HUES48 (cell line): ENCODE measurements around the gene SEC14L6.
"Not testable (repeated sequence)": the region's sequence is repeated elsewhere in the genome, so short reads cannot be mapped to it uniquely, and the experiment has no call there.

Source experiments
- H3K27ac ChIP-seq: one replicate; pipeline ENCODE4 v1.7.0; 2013; ENCODE audit warnings: low read depth, low read length, inconsistent platforms
- H3K27me3 ChIP-seq: 2 replicates; pipeline ENCODE4 v1.6.1; 2013; ENCODE audit warnings: mild to moderate bottlenecking, low read length; ENCODE audit not compliant: control insufficient read depth, insufficient read depth
- H3K36me3 ChIP-seq: 2 replicates; pipeline ENCODE4 v1.6.1; 2013; ENCODE audit warnings: low read length; ENCODE audit not compliant: control insufficient read depth, insufficient read depth
- H3K4me1 ChIP-seq: 2 replicates; pipeline ENCODE4 v1.6.1; 2013; ENCODE audit warnings: mild to moderate bottlenecking, low read length; ENCODE audit not compliant: control insufficient read depth, insufficient read depth
- H3K4me3 ChIP-seq: 2 replicates; pipeline ENCODE4 v1.5.1; 2013; ENCODE audit warnings: mild to moderate bottlenecking, low read depth, low read length
- H3K9ac ChIP-seq: 2 replicates; pipeline ENCODE4 v1.6.1; 2013; ENCODE audit warnings: mild to moderate bottlenecking, low read depth, low read length, moderate library complexity
- H3K9me3 ChIP-seq: 2 replicates; pipeline ENCODE4 v1.6.1; 2013; ENCODE audit warnings: low read length; ENCODE audit not compliant: control insufficient read depth, insufficient read depth

Gene SEC14L6

DNA sequence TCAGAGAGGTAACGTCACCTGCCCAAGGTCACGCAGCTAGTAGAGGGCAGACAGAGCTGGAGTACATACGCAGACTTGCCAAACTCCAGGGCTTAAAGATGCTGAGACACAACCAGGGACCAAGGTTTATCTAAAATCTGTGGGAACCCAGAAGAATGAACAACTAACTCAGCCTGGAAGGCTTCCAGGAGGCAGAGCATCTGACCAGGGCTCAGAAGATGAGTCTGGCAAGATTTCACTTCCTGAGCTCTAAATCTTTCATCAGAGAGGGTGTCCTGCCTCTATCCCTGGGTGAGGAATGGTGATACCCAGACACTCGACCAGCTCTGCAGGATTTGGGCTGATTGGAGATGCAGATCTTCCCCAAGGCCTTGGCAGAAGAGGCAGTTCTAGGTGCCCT lies 18.8 kb upstream of the SEC14L6 start:
- H3K27me3 ChIP-seq = no peaks in the 10 kb centered on the region
- no peak overlapping the region for H3K9ac ChIP-seq
- no peak overlapping the region for H3K27ac ChIP-seq
- no peak overlapping the region for H3K4me3 ChIP-seq
- H3K36me3 ChIP-seq = no peaks in the 10 kb centered on the region
- H3K9me3 ChIP-seq = no peaks in the 10 kb centered on the region
- peaks cover 10% of the 10 kb centered on the region; the same call in 1 of the 2 replicates for H3K4me1 ChIP-seq

DNA sequence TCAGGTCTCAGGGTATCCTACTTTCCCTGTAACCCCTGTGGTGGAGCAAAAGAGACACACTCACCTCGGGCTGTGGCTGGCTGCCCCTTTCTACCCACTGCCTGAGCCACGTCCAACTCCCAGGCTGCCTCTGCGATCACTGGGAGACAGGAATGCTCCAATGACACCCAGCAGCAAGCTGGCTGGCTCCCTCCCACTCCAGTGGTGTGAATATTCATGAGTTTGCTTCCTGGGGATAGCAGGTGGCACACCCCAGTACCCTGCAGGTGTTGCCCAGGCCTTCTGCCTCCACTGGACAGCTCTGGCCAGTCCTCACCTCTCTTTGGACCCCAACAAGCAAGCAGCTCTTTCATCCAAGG lies 18.2 kb upstream of the SEC14L6 start:
- H3K4me1 ChIP-seq = peaks cover 10% of the 10 kb centered on the region; the same call in 1 of the 2 replicates
- no peaks in the 10 kb centered on the region for H3K27me3 ChIP-seq
- no peak overlapping the region for H3K27ac ChIP-seq
- no peaks in the 10 kb centered on the region for H3K9me3 ChIP-seq
- H3K4me3 ChIP-seq = no peak overlapping the region
- no peak overlapping the region for H3K9ac ChIP-seq
- no peaks in the 10 kb centered on the region for H3K36me3 ChIP-seq

DNA sequence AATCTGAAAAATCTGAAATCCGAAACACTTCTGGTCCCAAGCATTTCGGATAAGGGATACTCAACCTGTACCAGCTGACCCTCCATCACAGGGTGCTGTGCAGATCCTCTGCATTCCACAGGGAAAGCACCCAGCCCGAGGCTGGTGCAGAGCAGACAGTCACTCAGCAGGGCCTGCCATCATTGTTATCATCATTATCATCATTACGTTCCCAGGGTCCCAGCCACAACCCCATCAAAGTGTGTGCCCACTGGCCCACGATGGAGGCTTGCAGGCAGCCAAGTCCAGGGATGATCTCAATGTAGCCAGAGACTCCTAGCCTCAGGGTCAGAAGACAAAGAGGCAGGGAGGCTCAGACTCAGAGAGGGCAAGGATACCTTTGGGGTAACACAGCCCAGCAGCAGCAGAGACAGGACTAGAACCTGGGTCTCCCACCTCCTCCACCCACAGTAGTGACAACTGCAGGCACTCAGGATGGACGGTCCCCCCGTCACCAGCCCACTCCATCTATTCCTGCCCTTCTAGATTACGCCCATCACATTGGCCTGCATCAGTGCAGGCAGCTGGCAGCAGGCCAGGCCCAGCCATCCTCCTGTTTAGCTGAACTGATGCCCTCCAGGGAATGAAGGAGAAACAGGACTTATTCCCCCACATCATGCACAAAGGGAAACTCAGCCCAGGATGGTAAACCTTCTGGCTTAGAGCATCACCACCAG lies 17.7 kb upstream of the SEC14L6 start:
- no peaks in the 10 kb centered on the region for H3K9me3 ChIP-seq
- H3K9ac ChIP-seq = no peak overlapping the region
- H3K27ac ChIP-seq = no peak overlapping the region
- H3K4me3 ChIP-seq = no peak overlapping the region
- no peaks in the 10 kb centered on the region for H3K27me3 ChIP-seq
- peaks cover 10% of the 10 kb centered on the region; the same call in 1 of the 2 replicates for H3K4me1 ChIP-seq
- no peaks in the 10 kb centered on the region for H3K36me3 ChIP-seq

DNA sequence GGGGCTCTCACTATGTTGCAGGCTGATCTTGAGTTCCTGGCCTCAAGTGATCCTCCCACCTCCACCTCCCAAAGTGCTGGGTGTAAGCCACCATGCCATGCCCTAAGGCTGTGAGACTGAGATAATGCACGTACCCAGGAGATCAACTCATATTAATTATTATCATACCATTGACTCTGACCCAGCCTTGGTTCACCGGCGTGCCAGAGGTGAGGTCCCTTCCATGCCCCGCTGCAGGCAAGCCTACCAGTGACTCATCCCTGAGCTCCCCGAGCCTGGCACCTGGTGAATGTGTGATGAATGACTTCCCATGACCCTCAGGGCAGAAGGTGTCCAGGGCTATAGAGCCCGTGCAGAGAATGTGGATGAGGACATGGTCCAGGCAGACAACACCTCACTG lies 15.8 kb upstream of the SEC14L6 start:
- Histone ChIP-seq H3K36me3 (no peaks in the 10 kb centered on the region), H3K9me3 (no peaks in the 10 kb centered on the region), H3K9ac (no peak overlapping the region), H3K4me1 (peaks cover 10% of the 10 kb centered on the region; the same call in 1 of the 2 replicates), H3K4me3 (no peak overlapping the region), H3K27ac (no peak overlapping the region), H3K27me3 (no peaks in the 10 kb centered on the region)

DNA sequence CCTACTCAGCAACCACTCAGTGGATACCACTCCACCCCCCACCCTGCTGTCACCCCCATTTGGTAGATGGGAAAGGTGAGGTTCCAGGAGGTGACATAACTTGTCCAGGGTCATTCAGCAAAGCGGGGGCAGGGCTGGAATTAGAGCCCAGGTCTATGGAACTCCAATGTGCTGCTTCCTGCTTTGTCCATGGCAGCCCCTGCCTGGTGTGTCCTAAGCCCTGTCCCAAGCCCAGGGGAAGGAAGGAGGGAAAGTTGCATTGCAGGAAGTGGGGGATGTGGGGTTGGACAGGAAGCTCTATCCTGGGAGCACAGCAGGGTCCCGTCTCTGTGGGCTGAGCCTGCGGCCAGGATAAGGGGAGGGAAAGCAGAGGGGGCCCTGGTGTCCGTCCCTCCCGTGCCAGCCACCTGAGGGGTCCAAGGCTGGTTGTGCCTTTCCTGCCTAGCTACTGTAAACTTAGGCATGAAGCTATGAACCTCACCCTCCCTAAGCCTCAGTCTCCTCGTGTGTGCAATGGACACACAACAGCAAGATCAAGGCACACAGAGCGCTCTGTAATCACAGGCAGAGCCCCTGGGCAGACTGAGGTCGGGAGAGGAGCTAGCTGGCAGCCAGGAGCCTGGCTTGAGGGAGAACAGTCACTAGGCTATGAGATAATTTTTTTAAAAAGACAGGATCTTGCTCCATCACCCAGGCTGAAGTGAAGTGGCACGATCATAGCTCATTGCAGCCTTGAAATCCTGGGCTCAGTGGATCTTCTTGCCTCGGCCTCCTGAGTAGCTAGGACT lies 15.1 kb upstream of the SEC14L6 start:
- Histone ChIP-seq H3K27me3 (no peaks in the 10 kb centered on the region), H3K36me3 (no peaks in the 10 kb centered on the region), H3K27ac (peak overlapping the region; percentile 34), H3K9me3 (no peaks in the 10 kb centered on the region), H3K9ac (no peak overlapping the region), H3K4me3 (no peak overlapping the region), H3K4me1 (peaks cover 10% of the 10 kb centered on the region; the same call in 1 of the 2 replicates)

DNA sequence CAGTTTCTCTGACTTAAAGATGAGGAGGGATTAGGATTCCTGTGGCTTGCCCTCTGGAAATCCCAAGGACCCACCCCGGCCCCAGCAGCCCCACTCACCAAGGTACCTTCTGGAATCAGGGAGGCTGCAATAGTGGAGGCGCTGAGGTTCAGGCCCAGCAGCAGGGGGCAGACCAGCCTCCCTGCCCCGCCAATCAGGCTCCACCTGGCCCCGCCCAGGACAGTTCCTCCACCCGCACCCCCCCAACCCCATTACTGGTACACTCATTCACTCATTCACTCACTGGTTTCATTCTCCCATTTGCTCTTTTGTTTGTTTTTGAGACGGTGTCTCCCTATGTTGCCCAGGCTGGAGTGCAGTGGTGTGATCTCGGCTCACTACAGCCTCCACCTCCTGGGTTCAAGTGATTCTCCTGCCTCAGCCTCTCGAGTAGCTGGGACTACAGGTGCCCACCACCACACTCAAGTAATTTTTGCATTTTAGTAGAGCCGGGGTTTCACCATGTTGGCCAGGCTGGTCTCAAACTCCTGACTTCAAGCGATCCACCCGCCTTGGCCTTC lies 14.2 kb upstream of the SEC14L6 start:
- not testable (repeated sequence) for H3K4me3 ChIP-seq, H3K9ac ChIP-seq, H3K9me3 ChIP-seq, H3K27me3 ChIP-seq, H3K36me3 ChIP-seq
- peak overlapping the region; percentile 1 for H3K27ac ChIP-seq
- peaks cover 10% of the 10 kb centered on the region; the same call in 1 of the 2 replicates for H3K4me1 ChIP-seq

DNA sequence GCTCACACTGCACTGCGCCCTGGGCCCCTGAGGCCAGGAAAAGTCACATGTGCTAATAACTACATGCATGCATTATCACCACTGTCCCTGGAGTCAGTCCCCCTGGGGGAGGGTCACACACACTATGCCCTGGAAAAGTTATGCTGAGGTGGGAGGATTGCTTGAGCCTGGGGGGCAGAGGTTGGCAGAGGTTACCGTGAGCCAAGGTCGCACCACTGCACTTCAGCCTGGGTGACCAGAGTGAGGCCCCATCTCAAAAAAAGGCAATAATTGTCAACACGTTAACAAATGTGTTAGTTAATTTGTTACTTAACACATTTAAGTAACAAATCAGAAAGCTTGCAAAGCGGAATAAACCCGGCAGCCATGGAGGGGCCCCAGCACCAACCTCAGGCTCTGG lies 13.3 kb upstream of the SEC14L6 start:
- H3K4me3 ChIP-seq = no peak overlapping the region
- 0 out of 2 replicates have a peak, but pooled peaks cover 3% of the 10 kb centered on the region for H3K36me3 ChIP-seq
- no peaks in the 10 kb centered on the region for H3K27me3 ChIP-seq
- H3K4me1 ChIP-seq = peaks cover 10% of the 10 kb centered on the region; the same call in 1 of the 2 replicates
- H3K27ac ChIP-seq = no peak overlapping the region
- no peak overlapping the region for H3K9ac ChIP-seq
- H3K9me3 ChIP-seq = no peaks in the 10 kb centered on the region

DNA sequence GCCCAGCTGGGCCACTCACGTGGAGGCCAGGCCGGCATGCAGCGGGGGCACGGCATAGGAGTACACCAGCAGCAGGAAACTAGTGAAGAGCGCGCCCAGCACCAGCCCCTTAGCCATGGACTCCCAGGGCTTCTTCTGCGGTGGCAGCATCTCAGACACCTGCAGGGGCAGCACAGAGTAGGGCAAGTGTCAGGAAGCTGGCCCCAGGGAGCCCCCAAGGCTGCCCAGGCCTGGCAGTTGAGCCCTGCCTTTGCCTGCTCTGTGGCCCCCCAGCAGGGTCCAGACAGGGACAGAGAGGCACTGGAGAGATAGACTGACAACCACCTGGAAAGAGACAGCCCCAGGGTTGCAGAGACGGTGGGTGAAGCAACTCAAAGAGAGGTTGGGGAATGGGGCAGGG lies 10.7 kb upstream of the SEC14L6 start:
- Histone ChIP-seq H3K4me1 (peaks cover 10% of the 10 kb centered on the region; the same call in 1 of the 2 replicates), H3K27me3 (no peaks in the 10 kb centered on the region), H3K36me3 (0 out of 2 replicates have a peak, but pooled peaks cover 3% of the 10 kb centered on the region), H3K9ac (no peak overlapping the region), H3K27ac (no peak overlapping the region), H3K4me3 (no peak overlapping the region), H3K9me3 (no peaks in the 10 kb centered on the region)

DNA sequence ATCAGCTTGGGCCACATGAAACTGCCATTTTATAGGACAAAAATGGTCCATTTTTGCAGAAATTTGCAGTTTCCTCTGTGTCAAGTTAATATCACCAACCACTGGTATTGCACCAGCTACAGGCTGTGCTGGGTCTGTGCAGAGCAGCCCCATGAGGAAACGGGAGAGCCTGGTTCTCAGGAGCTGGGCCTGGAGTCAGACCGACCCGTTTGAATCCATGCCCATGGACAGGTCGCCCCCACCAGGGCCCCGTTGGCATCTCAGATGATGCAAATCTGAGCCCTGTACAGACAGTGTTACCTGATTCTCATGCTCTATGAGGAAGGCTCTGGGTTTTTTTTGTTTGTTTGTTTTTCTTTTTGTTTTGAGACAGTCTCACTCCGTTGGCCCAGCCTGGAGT lies 9.8 kb upstream of the SEC14L6 start:
- no peaks in the 10 kb centered on the region for H3K27me3 ChIP-seq
- H3K36me3 ChIP-seq = 0 out of 2 replicates have a peak, but pooled peaks cover 3% of the 10 kb centered on the region
- no peak overlapping the region for H3K27ac ChIP-seq
- peaks cover 3% of the 10 kb centered on the region; the same call in 1 of the 2 replicates for H3K4me1 ChIP-seq
- H3K9me3 ChIP-seq = no peaks in the 10 kb centered on the region
- H3K9ac ChIP-seq = no peak overlapping the region
- H3K4me3 ChIP-seq = no peak overlapping the region

DNA sequence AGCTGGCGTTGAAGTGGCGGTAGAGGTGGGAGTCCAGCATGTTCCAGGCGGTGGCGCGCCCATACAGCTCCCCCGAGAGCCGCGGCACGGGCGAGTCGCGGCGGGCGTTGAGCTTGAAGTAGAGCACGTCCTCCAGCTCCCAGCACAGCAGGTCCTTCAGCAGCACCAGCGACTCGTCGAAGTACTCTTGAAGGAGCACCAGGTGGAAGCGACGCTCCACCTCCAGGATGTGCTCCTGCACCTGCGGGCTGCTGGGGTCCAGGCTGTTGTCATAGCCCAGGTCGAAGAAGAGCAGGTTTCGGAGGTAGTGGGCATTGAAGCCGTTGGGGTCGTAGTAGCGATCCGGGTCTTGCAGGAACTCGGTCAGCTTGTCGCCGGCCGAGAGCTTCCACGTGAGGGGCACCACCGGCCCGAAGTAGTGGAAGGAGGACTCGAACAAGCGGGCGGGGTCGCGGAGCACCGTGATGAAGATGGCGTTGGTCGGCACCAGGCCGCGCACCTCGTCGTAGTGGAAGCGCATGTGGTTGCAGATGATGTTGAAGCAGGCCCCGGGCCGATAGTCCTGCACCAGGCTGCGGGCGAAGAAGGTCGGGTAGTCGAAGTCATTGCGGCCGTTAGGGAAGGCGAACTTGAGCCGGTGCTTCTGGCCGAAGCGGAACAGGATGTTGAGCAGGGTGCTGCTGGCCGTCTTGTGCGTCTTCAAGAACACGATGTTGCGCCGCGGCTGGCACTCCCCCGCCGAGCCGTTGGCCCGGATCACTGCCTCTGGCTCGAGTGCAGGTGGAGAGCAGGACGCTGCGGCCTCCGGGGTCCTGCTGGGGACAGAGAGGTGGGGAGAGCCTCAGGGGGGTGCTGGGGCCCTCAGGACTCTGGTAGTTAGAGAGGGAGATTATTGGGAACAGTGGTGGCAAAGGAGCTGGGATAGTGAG lies 9.0 kb upstream of the SEC14L6 start:
- 0 out of 2 replicates have a peak, but pooled peaks cover 3% of the 10 kb centered on the region for H3K36me3 ChIP-seq
- H3K9ac ChIP-seq = no peak overlapping the region
- no peak overlapping the region for H3K27ac ChIP-seq
- H3K27me3 ChIP-seq = no peaks in the 10 kb centered on the region
- H3K9me3 ChIP-seq = no peaks in the 10 kb centered on the region
- no peaks in the 10 kb centered on the region for H3K4me1 ChIP-seq
- H3K4me3 ChIP-seq = no peak overlapping the region
